Endothelial cell of umbilical vein (primary cell): Measurements from ENCODE around the gene GRM7. TPM values are rescaled to one million over a fixed set of nuclear protein-coding genes. Genes with fewer than 3 reads are reported as not detected.
A peak's percentile ranks its signal among the peaks of the same experiment; 100 is the strongest.

Experiments used
- BruUV-seq: library from RNA; stranded (reverse); fragments of 400-500 nt; replicated peaks from 2 replicates; lab custom pipeline; 2021; lab: Mats Ljungman, UMichigan
- CTCF ChIA-PET: fragments of 300-600, 350-600 bp; sonication (Branson Sonifier 250); formaldehyde crosslinking; loops from one replicate; lab custom pipeline; 2021; ENCODE audit warnings: antibody characterized with exemption, inconsistent platforms; lab: Charles Lee
- POLR2A ChIA-PET: fragments of 300-600, 350-600 bp; sonication (Branson Sonifier 250); formaldehyde crosslinking; loops from one replicate; lab custom pipeline; 2021; ENCODE audit warnings: antibody characterized with exemption, inconsistent platforms; lab: Charles Lee
- DNase-seq: peaks from one replicate; pipeline ENCODE4 v3.0.0-alpha.2; 2011; ENCODE audit warnings: low read depth, low spot score
- FAIRE-seq: peaks from 2 replicates; lab custom pipeline; 2011; peaks lifted over from hg19 to GRCh38; lab: Jason Lieb, UNC
- H2AFZ ChIP-seq: 2 replicates; pipeline ENCODE4 v1.6.0; 2012; ENCODE audit warnings: low read depth, low read length, control low read depth, inconsistent platforms
- H3K27ac ChIP-seq: 2 replicates; pipeline ENCODE4 v1.5.1; 2011; ENCODE audit warnings: low read depth, mild to moderate bottlenecking, control low read depth, low read length, moderate library complexity; ENCODE audit not compliant: insufficient read depth
- H3K27me3 ChIP-seq, 2 experiments: 2 replicates each; pipeline versions ENCODE4 v1.6.0 to v1.6.1; 2011; ENCODE audit warnings: low read length in 2 of 2, mixed read lengths in 1 of 2; ENCODE audit not compliant: control insufficient read depth in 2 of 2, insufficient read depth in 2 of 2
- H3K36me3 ChIP-seq, 2 experiments: 2 replicates in 1 of 2; 3 replicates in 1 of 2; pipeline ENCODE4 v1.5.1; 2011; ENCODE audit warnings: low read length in 2 of 2, mild to moderate bottlenecking in 1 of 2, moderate library complexity in 1 of 2; ENCODE audit not compliant: control insufficient read depth in 2 of 2, insufficient read depth in 2 of 2; ENCODE audit errors: extremely low read depth in 1 of 2
- H3K4me1 ChIP-seq: 3 replicates; pipeline ENCODE4 v1.5.1; 2011; ENCODE audit warnings: mild to moderate bottlenecking, low read length; ENCODE audit not compliant: control insufficient read depth, insufficient read depth; ENCODE audit errors: extremely low read depth
- H3K4me2 ChIP-seq: 2 replicates; pipeline ENCODE4 v1.6.1; 2011; ENCODE audit warnings: low read length, control low read depth, mixed read lengths; ENCODE audit not compliant: insufficient read depth
- H3K4me3 ChIP-seq, 3 experiments: fragments of 200-600 bp in 1 of 3; sonication (generic), shearing (Covaris generic) in 1 of 3; replicated peaks in 1 of 3; 2 replicates each; pipeline ENCODE4 v1.5.1; 2011 to 2016; ENCODE audit warnings: control low read depth in 3 of 3, low read length in 3 of 3, mild to moderate bottlenecking in 2 of 3, inconsistent platforms in 1 of 3, low read depth in 1 of 3, moderate library complexity in 1 of 3; ENCODE audit not compliant: insufficient read depth in 1 of 3
- H3K79me2 ChIP-seq: 2 replicates; pipeline ENCODE4 v1.6.0; 2012; ENCODE audit warnings: low read length, inconsistent platforms; ENCODE audit not compliant: control insufficient read depth, insufficient read depth
- H3K9ac ChIP-seq: replicated peaks from 2 replicates; pipeline ENCODE3; 2011; ENCODE audit warnings: low read length, control low read depth; ENCODE audit not compliant: insufficient read depth; ENCODE audit errors: extremely low read depth
- H3K9me1 ChIP-seq: replicated peaks from 3 replicates; pipeline ENCODE4 v1.6.0; 2011; ENCODE audit warnings: mild to moderate bottlenecking, low read length; ENCODE audit not compliant: control insufficient read depth, insufficient read depth; ENCODE audit errors: extremely low read depth
- H3K9me3 ChIP-seq: replicated peaks from 2 replicates; pipeline ENCODE4 v1.5.1; 2012; ENCODE audit warnings: low read length, inconsistent platforms; ENCODE audit not compliant: control insufficient read depth, insufficient read depth
- H4K20me1 ChIP-seq: replicated peaks from 2 replicates; pipeline ENCODE3; 2011; ENCODE audit warnings: mild to moderate bottlenecking, low read length; ENCODE audit not compliant: control insufficient read depth, insufficient read depth; ENCODE audit errors: extremely low read depth
- CTCF ChIP-seq, 2 donors: IDR thresholded peaks; 1 replicate in 1 of 2; 2 replicates in 1 of 2; pipeline ENCODE4 v1.5.1; 2011; ENCODE audit warnings: low read length in 2 of 2, mild to moderate bottlenecking in 2 of 2, moderate library complexity in 2 of 2, control low read depth in 1 of 2, inconsistent platforms in 1 of 2, low read depth in 1 of 2; ENCODE audit not compliant: insufficient read depth in 1 of 2; ENCODE audit errors: extremely low read depth in 1 of 2
- EZH2 ChIP-seq: IDR thresholded peaks from 2 replicates; pipeline ENCODE4 v1.6.1; 2012; ENCODE audit warnings: borderline replicate concordance, low read depth, mild to moderate bottlenecking, moderate library complexity, low read length, inconsistent platforms; ENCODE audit not compliant: severe bottlenecking
- FOS ChIP-seq: IDR thresholded peaks from 2 replicates; pipeline ENCODE4 v1.6.1; 2011; ENCODE audit warnings: mild to moderate bottlenecking, low read length, moderate library complexity, borderline replicate concordance; ENCODE audit not compliant: insufficient read depth
- GATA2 ChIP-seq: IDR thresholded peaks from 2 replicates; pipeline ENCODE4 v1.7.0; 2011; ENCODE audit warnings: low read depth, mild to moderate bottlenecking, moderate library complexity, mixed read lengths, low read length; ENCODE audit not compliant: insufficient read length, insufficient read depth
- JUN ChIP-seq: IDR thresholded peaks from 2 replicates; pipeline ENCODE4 v1.6.1; 2011; ENCODE audit warnings: borderline replicate concordance, low read depth; ENCODE audit not compliant: insufficient read length, insufficient read depth
- MAX ChIP-seq: IDR thresholded peaks from 2 replicates; pipeline ENCODE4 v1.6.1; 2011; ENCODE audit not compliant: insufficient read depth, insufficient read length
- MYC ChIP-seq: IDR thresholded peaks from one replicate; pipeline ENCODE4 v1.6.1; 2011; ENCODE audit warnings: mild to moderate bottlenecking, low read depth, low read length
- POLR2A ChIP-seq: IDR thresholded peaks from 2 replicates; pipeline ENCODE4 v1.6.1; 2012; ENCODE audit warnings: low read depth, mild to moderate bottlenecking, control low read depth, low read length
- POLR2AphosphoS5 ChIP-seq: IDR thresholded peaks from 2 replicates; pipeline ENCODE4 v1.6.1; 2012; ENCODE audit warnings: low read depth, mild to moderate bottlenecking, control low read depth, low read length, moderate library complexity; ENCODE audit not compliant: insufficient read depth
- dilution Hi-C: fragments of 300-500 bp; cut with MboI; formaldehyde crosslinking; loops from one replicate; pipeline ENCODE4 v1.15.0; 2019; ENCODE audit warnings: low sequenced_read_pairs; ENCODE audit not compliant: extremely low pct_ligation_motif_present
- intact Hi-C: fragments of 100-400 bp; cut with micrococcal nuclease; formaldehyde crosslinking; loops from one replicate; pipeline ENCODE4 v1.10.0; 2022
- polyA plus RNA-seq, 4 experiments: library from polyadenylated mRNA; depleted of rRNA in 3 of 4; stranded (reverse) in 3 of 4; unstranded in 1 of 4; fragments of >200 nt; gene quantifications; 2 replicates each; pipeline versions ENCODE4 v1.2.1 to v1.2.3, GENCODE V29; 2011 to 2012; ENCODE audit warnings: missing spikeins in 1 of 4
- total RNA-seq: library from RNA; stranded (reverse); gene quantifications from 2 replicates; pipeline ENCODE4 v1.2.3, GENCODE V29; 2021

The GRM7 gene
- total and polyA plus RNA-seq, 2 donors (not counting 3 experiments of a cell fraction or from before 2014, with no cell fraction given), result 0.12 TPM; not detected in 1

GRCh38 chr3:7160689-7161088, 299.8 kb downstream of the GRM7 start:
- dilution Hi-C loops, result no loop called here
- no peak for TF ChIP-seq GATA2
- TF ChIP-seq FOS, result no peak
- TF ChIP-seq EZH2, result no peak
- TF ChIP-seq POLR2A, result no peak
- TF ChIP-seq POLR2AphosphoS5, result no peak
- TF ChIP-seq MAX, result no peak
- no peak for TF ChIP-seq JUN
- POLR2A ChIA-PET, result no interaction called here

GRCh38 chr3:7166460-7166859, 305.5 kb downstream of the GRM7 start:
- no peak for FAIRE-seq
- Histone ChIP-seq H3K4me2 (no peak overlapping the region), H3K9me3 (no peaks in the 10 kb centered on the region), H3K4me1 (no peaks in the 10 kb centered on the region), H2AFZ (no peak overlapping the region), H3K4me3 (no peak overlapping the region), H3K27ac (no peak overlapping the region), H3K9ac (no peak overlapping the region), H3K9me1 (no peaks in the 10 kb centered on the region), H3K27me3 (no peaks in the 10 kb centered on the region), H3K36me3 (no peaks in the 10 kb centered on the region), H4K20me1 (no peaks in the 10 kb centered on the region), H3K79me2 (no peaks in the 10 kb centered on the region)
- TF ChIP-seq FOS (no peak), GATA2 (no peak), POLR2A (no peak), CTCF (IDR thresholded peaks at IDR 0.05; ENCODE audit: extremely low read depth in 1 of 2, insufficient read depth in 1 of 2, low read depth in 1 of 2, low read length in 2 of 2) (no peak), JUN (no peak), MYC (no peak), EZH2 (no peak), POLR2AphosphoS5 (no peak), MAX (no peak)
- intact Hi-C loops, result no loop called here
- ChIA-PET POLR2A (no interaction called here), CTCF (interaction anchor here (1.1 to 1.6 kb wide), 3 partner anchors 10 to 22 kb away, joined by 3 to 6 read pairs (median 4); no protein-coding TSS in a partner anchor)
- DNase-seq, result no peak
- no TSS peak for BruUV-seq
- dilution Hi-C loops, result no loop called here

More at GRCh38 chr3:7160689-7161088, 299.8 kb downstream of the GRM7 start:
- Histone ChIP-seq H3K27me3 (no peaks in the 10 kb centered on the region), H3K4me2 (no peak overlapping the region), H3K9me3 (no peaks in the 10 kb centered on the region), H3K9ac (no peak overlapping the region), H3K9me1 (no peaks in the 10 kb centered on the region), H3K4me3 (no peak overlapping the region), H2AFZ (no peak overlapping the region), H3K27ac (no peak overlapping the region), H3K79me2 (no peaks in the 10 kb centered on the region), H3K4me1 (no peaks in the 10 kb centered on the region), H3K36me3 (no peaks in the 10 kb centered on the region), H4K20me1 (no peaks in the 10 kb centered on the region)
- peak; percentile 26 for FAIRE-seq
- BruUV-seq, result no TSS peak
- no peak for DNase-seq
- CTCF ChIA-PET, result no interaction called here
- intact Hi-C loops, result no loop called here
